Measurements from ENCODE around the gene HOXD4. TPM values are rescaled to one million over a fixed set of nuclear protein-coding genes. Genes with fewer than 3 reads are reported as not detected.

Gene HOXD4
- total and polyA plus RNA-seq, 10 of the 15 experiments (the other 5 are each of a cell fraction or from before 2014, with no cell fraction given), result 0.07 TPM; not detected in 9

GRCh38 chr2:176117823-176118371, 33.5 kb upstream of the HOXD4 start:
- intact Hi-C loops (cut with micrococcal nuclease; ENCODE audit: unreplicated experiment), result no loop called here
- Histone ChIP-seq H3K9ac (ENCODE audit: control insufficient read depth, insufficient read depth, low read length) (no peak overlapping the region), H3K4me2 (ENCODE audit: control insufficient read depth, insufficient read depth) (no peak overlapping the region), H3K4me3 (no peak overlapping the region), H3K36me3 (ENCODE audit: control insufficient read depth in 2 of 2, insufficient read depth in 2 of 2, low read length in 1 of 2) (no peaks in the 10 kb centered on the region), H3K9me3 (replicated peaks; ENCODE audit: control insufficient read depth, insufficient read depth, low read length) (peaks cover 1% of the 10 kb centered on the region; the same call in 1 of the 3 replicates), H3K79me2 (ENCODE audit: control insufficient read depth, insufficient read depth, low read length) (no peaks in the 10 kb centered on the region), H3K4me1 (ENCODE audit: control insufficient read depth, insufficient read depth, low read length) (no peaks in the 10 kb centered on the region), H2AFZ (ENCODE audit: control insufficient read depth, low read depth, low read length) (no peak overlapping the region), H4K20me1 (ENCODE audit: control insufficient read depth, insufficient read depth) (no peaks in the 10 kb centered on the region), H3K27ac (ENCODE audit: control insufficient read depth, insufficient read depth) (no peak overlapping the region), H3K27me3 (replicated peaks in 1 of 2; ENCODE audit: control insufficient read depth in 2 of 2, insufficient read depth in 2 of 2, low read length in 1 of 2) (peaks cover 7 to 45% of the 10 kb centered on the region in 2 experiments)
- POLR2A ChIA-PET, result no interaction called here
- no peak for TF ChIP-seq HDAC2 (IDR thresholded peaks at IDR 0.05)
- no peak for TF ChIP-seq E2F8 (IDR thresholded peaks at IDR 0.05; ENCODE audit: low read depth, partially characterized antibody)
- no peak for TF ChIP-seq RCOR1 (conservative IDR thresholded peaks at IDR 0.05; ENCODE audit: low read depth, low read length)
- no peak for TF ChIP-seq ATF3 (IDR thresholded peaks at IDR 0.05; ENCODE audit: borderline replicate concordance, extremely low read depth, low read depth, low read length)
- no peak for TF ChIP-seq EED (IDR thresholded peaks at IDR 0.05; ENCODE audit: low read depth)
- no peak for TF ChIP-seq ZNF207 (IDR thresholded peaks at IDR 0.05; ENCODE audit: borderline replicate concordance)
- TF ChIP-seq SUPT20H (IDR thresholded peaks at IDR 0.05; ENCODE audit: borderline replicate concordance, control insufficient read depth, low read depth, low read length), result no peak
- TF ChIP-seq HDAC6 (IDR thresholded peaks at IDR 0.05; ENCODE audit: unreplicated experiment), result no peak
- TF ChIP-seq E4F1 (IDR thresholded peaks at IDR 0.05; ENCODE audit: borderline replicate concordance, partially characterized antibody), result no peak
- TF ChIP-seq EP300 (IDR thresholded peaks at IDR 0.05; ENCODE audit: borderline replicate concordance in 1 of 2, control insufficient read depth in 1 of 2, low read depth in 2 of 2, low read length in 2 of 2), result no peak
- CTCF ChIA-PET, result no interaction called here
- no peak for DNase-seq (ENCODE audit: low read depth, low spot score)
- 46% methylated on average over 11 of the region's 11 CpGs for WGBS (ENCODE audit: insufficient coverage, insufficient replicate concordance, low lambda C conversion rate, missing lambda C conversion rate)
- ATAC-seq, result no peak
- RAD21 ChIA-PET (ENCODE audit: unreplicated experiment), result no interaction called here
- in situ Hi-C loops (cut with MboI), result no loop called here
- SMC1A ChIA-PET (ENCODE audit: uncharacterized antibody, unreplicated experiment), result interaction anchor here (0.6 kb wide), 1 partner anchor 1004 kb away, joined by 3 read pairs; no protein-coding TSS in a partner anchor
- no peak for FAIRE-seq
- BruUV-seq (replicated peaks), result no TSS peak
